IMR-90 (cell line): ENCODE results near the gene C3orf49. TPM values are rescaled to one million over a fixed set of nuclear protein-coding genes. Genes with fewer than 3 reads are reported as not detected.

Source experiments
- ATAC-seq: fragments of 200-7000 bp; cut with Tn5 transposase; 2 replicates; pipeline ENCODE4 v1.9.1; 2020; ENCODE audit warnings: low read depth, mild to moderate bottlenecking, moderate library complexity
- Bru-seq: library from RNA; stranded (reverse); fragments of 400-500 nt; gene quantifications from one replicate; lab custom pipeline; 2021; lab: Mats Ljungman, UMichigan
- BruChase-seq, 2 experiments: library from RNA; stranded (reverse); fragments of 400-500 nt; gene quantifications; one replicate each; lab custom pipeline; 2021; lab: Mats Ljungman, UMichigan
- BruUV-seq: library from RNA; stranded (reverse); fragments of 400-500 nt; replicated peaks from 2 replicates; lab custom pipeline; 2021; lab: Mats Ljungman, UMichigan
- CTCF ChIA-PET: fragments of 300-600 bp; formaldehyde crosslinking; extraction: SDS; loops from one replicate; lab custom pipeline; 2021; ENCODE audit warnings: antibody characterized with exemption; lab: Yijun Ruan, JAX
- POLR2A ChIA-PET: fragments of 300-600 bp; sonication (Branson Sonifier 250); formaldehyde crosslinking; loops from one replicate; lab custom pipeline; 2022; ENCODE audit warnings: antibody characterized with exemption; ENCODE audit not compliant: unreplicated experiment; lab: Charles Lee
- DNase-seq: peaks from one replicate; pipeline ENCODE4 v3.0.0; 2013
- H2AFZ ChIP-seq: replicated peaks from 2 replicates; pipeline ENCODE3; 2013; ENCODE audit warnings: low read length, mild to moderate bottlenecking; ENCODE audit not compliant: poor library complexity
- H2AK5ac ChIP-seq: 2 replicates; pipeline ENCODE4 v1.6.1; 2013; ENCODE audit warnings: low read depth, low read length, inconsistent platforms
- H2AK9ac ChIP-seq: replicated peaks from 2 replicates; pipeline ENCODE3; 2013; ENCODE audit warnings: mild to moderate bottlenecking, low read depth, low read length, moderate library complexity; ENCODE audit not compliant: poor library complexity
- H2BK120ac ChIP-seq: 2 replicates; pipeline ENCODE4 v1.6.1; 2013; ENCODE audit warnings: low read depth, low read length, inconsistent platforms
- H2BK15ac ChIP-seq: 3 replicates; pipeline ENCODE4 v1.6.1; 2013; ENCODE audit warnings: low read depth, low read length, inconsistent platforms
- H2BK20ac ChIP-seq: 2 replicates; pipeline ENCODE4 v1.6.1; 2013; ENCODE audit warnings: low read depth, mild to moderate bottlenecking, inconsistent platforms, low read length, moderate library complexity
- H2BK5ac ChIP-seq: 2 replicates; pipeline ENCODE4 v1.6.1; 2013; ENCODE audit warnings: mild to moderate bottlenecking, low read depth, low read length, inconsistent platforms; ENCODE audit not compliant: poor library complexity, severe bottlenecking
- H3K14ac ChIP-seq: replicated peaks from 2 replicates; pipeline ENCODE4 v1.6.1; 2013; ENCODE audit warnings: low read depth, low read length, inconsistent platforms
- H3K18ac ChIP-seq: 2 replicates; pipeline ENCODE4 v1.6.1; 2013; ENCODE audit warnings: low read depth, low read length, control low read depth
- H3K23ac ChIP-seq: 2 replicates; pipeline ENCODE4 v1.6.1; 2013; ENCODE audit warnings: low read depth, low read length, inconsistent platforms
- H3K27ac ChIP-seq: 2 replicates; pipeline ENCODE4 v1.5.1; 2013; ENCODE audit warnings: mild to moderate bottlenecking, control low read depth, low read length; ENCODE audit not compliant: insufficient read depth
- H3K27me3 ChIP-seq: 2 replicates; pipeline ENCODE4 v1.6.1; 2013; ENCODE audit warnings: low read length; ENCODE audit not compliant: control insufficient read depth, insufficient read depth
- H3K36me3 ChIP-seq: 2 replicates; pipeline ENCODE4 v1.6.1; 2013; ENCODE audit warnings: low read length, mixed read lengths; ENCODE audit not compliant: control insufficient read depth, insufficient read depth
- H3K4ac ChIP-seq: 2 replicates; pipeline ENCODE4 v1.6.1; 2013; ENCODE audit warnings: low read depth, low read length, inconsistent platforms
- H3K4me1 ChIP-seq: 2 replicates; pipeline ENCODE4 v1.6.1; 2013; ENCODE audit warnings: low read length, mixed read lengths; ENCODE audit not compliant: control insufficient read depth, insufficient read depth
- H3K4me2 ChIP-seq: 2 replicates; pipeline ENCODE4 v1.6.1; 2013; ENCODE audit warnings: low read depth, mild to moderate bottlenecking, control low read depth, low read length, moderate library complexity
- H3K4me3 ChIP-seq: 2 replicates; pipeline ENCODE4 v1.5.1; 2013; ENCODE audit warnings: low read depth, mild to moderate bottlenecking, control low read depth, low read length, moderate library complexity; ENCODE audit not compliant: insufficient read depth
- H3K56ac ChIP-seq: 2 replicates; pipeline ENCODE4 v1.6.1; 2013; ENCODE audit warnings: low read length, inconsistent platforms; ENCODE audit not compliant: insufficient read depth; ENCODE audit errors: extremely low read depth
- H3K79me1 ChIP-seq, 2 experiments: 2 replicates each; pipeline ENCODE4 v1.6.1; 2013; ENCODE audit warnings: low read length in 2 of 2, inconsistent platforms in 1 of 2, low read depth in 1 of 2
- H3K9ac ChIP-seq: 2 replicates; pipeline ENCODE4 v1.6.1; 2013; ENCODE audit warnings: low read depth, low read length, control low read depth
- H3K9me1 ChIP-seq: 2 replicates; pipeline ENCODE4 v1.6.1; 2013; ENCODE audit warnings: low read length, inconsistent platforms; ENCODE audit not compliant: insufficient read depth
- H3K9me3 ChIP-seq: 2 replicates; pipeline ENCODE4 v1.6.1; 2013; ENCODE audit warnings: low read length; ENCODE audit not compliant: control insufficient read depth, insufficient read depth
- H4K20me1 ChIP-seq: 2 replicates; pipeline ENCODE4 v1.6.1; 2013; ENCODE audit warnings: low read length, inconsistent platforms; ENCODE audit not compliant: insufficient read depth
- H4K5ac ChIP-seq: 2 replicates; pipeline ENCODE4 v1.6.1; 2013; ENCODE audit warnings: mild to moderate bottlenecking, low read depth, low read length, control low read depth
- H4K8ac ChIP-seq, 2 experiments: 2 replicates each; pipeline ENCODE4 v1.6.1; 2013; ENCODE audit warnings: low read depth in 2 of 2, low read length in 2 of 2, control low read depth in 1 of 2, inconsistent platforms in 1 of 2
- H4K91ac ChIP-seq: 2 replicates; pipeline ENCODE4 v1.6.1; 2013; ENCODE audit warnings: low read depth, low read length, inconsistent platforms; ENCODE audit not compliant: insufficient read depth
- CEBPB ChIP-seq: IDR thresholded peaks from 2 replicates; pipeline ENCODE4 v1.6.1; 2012; ENCODE audit warnings: low read depth, low read length, improper control_type of control experiment
- CHD1 ChIP-seq: IDR thresholded peaks from 2 replicates; pipeline ENCODE4 v1.6.1; 2012; ENCODE audit warnings: low read depth, low read length, improper control_type of control experiment
- MAFK ChIP-seq: IDR thresholded peaks from 2 replicates; pipeline ENCODE4 v1.6.1; 2012; ENCODE audit warnings: low read depth, low read length, improper control_type of control experiment
- MXI1 ChIP-seq: IDR thresholded peaks from 2 replicates; pipeline ENCODE4 v1.6.1; 2012; ENCODE audit warnings: low read depth, mild to moderate bottlenecking, low read length, moderate library complexity, borderline replicate concordance
- WGBS, 2 experiments: methylation state at CpG; one replicate each; pipeline versions ENCODE4 v1.1.5 to v1.1.7; 2013; ENCODE audit warnings: missing lambda C conversion rate in 2 of 2; ENCODE audit not compliant: insufficient read length in 1 of 2; ENCODE audit errors: extremely low coverage in 2 of 2; 5-methylcytosine and 5-hydroxymethylcytosine counted together
- dilution Hi-C: fragments of 300-500 bp; cut with HindIII; formaldehyde crosslinking; loops from one replicate; pipeline ENCODE4 v1.14.3; 2018; ENCODE audit warnings: low sequenced_read_pairs; ENCODE audit not compliant: unreplicated experiment
- in situ Hi-C: fragments of 300-500 bp; cut with MboI; formaldehyde crosslinking; loops from 3 replicates; pipeline ENCODE4 v1.14.3; 2019; ENCODE audit warnings: low sequenced_read_pairs, inconsistent platforms, mixed read lengths
- intact Hi-C: fragments of 100-400 bp; cut with micrococcal nuclease; formaldehyde crosslinking; loops from 2 replicates; pipeline ENCODE4 v1.10.0; 2022
- long read RNA-seq: library from polyadenylated mRNA; unstranded; transcript quantifications from one replicate; pipeline ENCODE4 v2.0.0, GENCODE V29; 2021; ENCODE audit not compliant: unreplicated experiment
- polyA plus RNA-seq, 3 experiments: library from polyadenylated mRNA; depleted of rRNA; stranded (reverse); fragments of >200 nt; gene quantifications; 2 replicates each; pipeline ENCODE4 v1.2.3, GENCODE V29; 2012; ENCODE audit warnings: low replicate concordance in 1 of 3
- total RNA-seq: library from RNA; depleted of rRNA; stranded (reverse); fragments of >200 nt; gene quantifications from 2 replicates; pipeline ENCODE4 v1.2.3, GENCODE V29; 2012; rRNA removed
- TF ChIP-seq, protein P1 (sequence below): fragments of 150-350 bp; IDR thresholded peaks from 2 replicates; pipeline ENCODE4 v1.6.1; 2016; ENCODE audit warnings: low read depth, mild to moderate bottlenecking, low read length, moderate library complexity, borderline replicate concordance
- TF ChIP-seq, protein P2 (sequence below): conservative IDR thresholded peaks from 2 replicates; pipeline ENCODE4 v1.5.1; 2012; ENCODE audit warnings: mild to moderate bottlenecking, low read depth, low read length, improper control_type of control experiment

Gene C3orf49, protein sequence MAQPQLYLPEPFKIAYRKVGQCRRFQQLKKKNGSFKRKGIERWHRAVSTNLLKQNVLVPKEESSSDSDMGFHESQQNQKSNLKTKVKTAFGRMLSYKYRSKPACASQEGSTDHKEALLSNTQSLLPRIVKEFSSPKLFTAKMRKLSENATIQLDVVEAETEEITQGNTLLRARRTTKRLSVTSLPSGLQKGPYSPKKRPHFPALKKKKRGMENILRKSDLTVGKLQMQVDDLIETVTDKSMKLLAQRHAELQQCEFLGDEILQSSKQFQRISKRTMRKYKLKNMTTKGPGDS
- not detected in 2 replicates for total RNA-seq
- polyA plus RNA-seq (2012; rRNA removed) = not detected in 2 replicates
- not detected in 2 replicates for polyA plus RNA-seq (2012; cell fraction: cytosol; rRNA removed)
- polyA plus RNA-seq (2012; cell fraction: nucleus; rRNA removed; ENCODE audit: low replicate concordance) = not detected in 2 replicates
- Bru-seq, nascent RNA = percentile 4 among the genes with signal in this experiment
- BruChase-seq, experiment 1, labeled RNA remaining after a 6-hour chase = not detected
- BruChase-seq, experiment 2, labeled RNA remaining after a 2-hour chase = not detected
- long read RNA-seq = 0 reads

DNA sequence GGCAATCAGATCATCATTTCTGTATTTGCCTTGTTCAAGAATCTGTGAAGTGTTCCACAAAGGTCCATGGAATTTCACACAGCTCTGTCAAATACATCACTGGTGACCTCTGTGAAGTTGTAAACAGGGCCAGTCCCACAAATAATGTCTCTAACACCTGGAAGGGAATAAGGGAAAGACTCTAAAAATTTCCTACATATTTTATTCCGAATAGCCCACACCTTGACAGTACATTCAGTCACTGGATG lies at the start of gene C3orf49:
Gene C3orf49, plus strand, starts transcription at position 149 of the 248 bp plus-strand sequence. CDS start 173 bp downstream, outside the sequence.
- dilution Hi-C loops (no loop called here), intact Hi-C loops (no loop called here), in situ Hi-C loops (loop anchor here (5.0 to 25.0 kb wide), 2 partner anchors 467 to 1207 kb away; no protein-coding TSS in a partner anchor)
- H3K9me1 ChIP-seq = peaks cover 3% of the 10 kb centered on the region; the same call in 1 of the 2 replicates
- no peak within 1 kb of the TSS for H3K27ac ChIP-seq
- no peaks in the 10 kb centered on the region for H3K4me1 ChIP-seq
- no peak within 1 kb of the TSS for H3K4ac ChIP-seq
- H3K9me3 ChIP-seq = no peaks in the 10 kb centered on the region
- H4K91ac ChIP-seq = no peak within 1 kb of the TSS
- H2BK20ac ChIP-seq = no peak within 1 kb of the TSS
- H2AFZ ChIP-seq = no peak within 1 kb of the TSS
- no peak within 1 kb of the TSS for H4K5ac ChIP-seq
- ChIA-PET CTCF (interaction anchor here (0.9 to 5.7 kb wide), 4 partner anchors 27 to 468 kb away, joined by 3 to 52 read pairs (median 4); no protein-coding TSS in a partner anchor), POLR2A (no interaction called here)
- no peak within 1 kb of the TSS for H2BK120ac ChIP-seq
- H2AK9ac ChIP-seq = no peak within 1 kb of the TSS
- H3K9ac ChIP-seq = no peak within 1 kb of the TSS
- no peak within 1 kb of the TSS for H4K8ac ChIP-seq
- no peak within 1 kb of the TSS for H3K56ac ChIP-seq
- H3K14ac ChIP-seq = no peak within 1 kb of the TSS
- H2BK5ac ChIP-seq = no peak within 1 kb of the TSS
- H3K79me1 ChIP-seq = no peaks in the 10 kb centered on the region
- no peaks in the 10 kb centered on the region for H3K36me3 ChIP-seq
- no peak within 1 kb of the TSS for H3K18ac ChIP-seq
- ATAC-seq (no peak), DNase-seq (no peak)
- H4K20me1 ChIP-seq = no peaks in the 10 kb centered on the region
- no peak within 1 kb of the TSS for H3K4me3 ChIP-seq
- no peak within 1 kb of the TSS for H3K23ac ChIP-seq
- WGBS, 2 experiments = no CpG with 5 or more reads among the region's 1 CpG
- H2BK15ac ChIP-seq = no peak within 1 kb of the TSS
- BruUV-seq = no TSS peak
- H2AK5ac ChIP-seq = no peak within 1 kb of the TSS
- no peak within 1 kb of the TSS for H3K4me2 ChIP-seq
- H3K27me3 ChIP-seq = no peaks in the 10 kb centered on the region
- TF ChIP-seq MXI1 (no peak), MAFK (no peak), CEBPB (no peak), CHD1 (no peak)
- TF ChIP-seq, protein P1, sequence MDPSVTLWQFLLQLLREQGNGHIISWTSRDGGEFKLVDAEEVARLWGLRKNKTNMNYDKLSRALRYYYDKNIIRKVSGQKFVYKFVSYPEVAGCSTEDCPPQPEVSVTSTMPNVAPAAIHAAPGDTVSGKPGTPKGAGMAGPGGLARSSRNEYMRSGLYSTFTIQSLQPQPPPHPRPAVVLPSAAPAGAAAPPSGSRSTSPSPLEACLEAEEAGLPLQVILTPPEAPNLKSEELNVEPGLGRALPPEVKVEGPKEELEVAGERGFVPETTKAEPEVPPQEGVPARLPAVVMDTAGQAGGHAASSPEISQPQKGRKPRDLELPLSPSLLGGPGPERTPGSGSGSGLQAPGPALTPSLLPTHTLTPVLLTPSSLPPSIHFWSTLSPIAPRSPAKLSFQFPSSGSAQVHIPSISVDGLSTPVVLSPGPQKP = no peak
- TF ChIP-seq, protein P2, sequence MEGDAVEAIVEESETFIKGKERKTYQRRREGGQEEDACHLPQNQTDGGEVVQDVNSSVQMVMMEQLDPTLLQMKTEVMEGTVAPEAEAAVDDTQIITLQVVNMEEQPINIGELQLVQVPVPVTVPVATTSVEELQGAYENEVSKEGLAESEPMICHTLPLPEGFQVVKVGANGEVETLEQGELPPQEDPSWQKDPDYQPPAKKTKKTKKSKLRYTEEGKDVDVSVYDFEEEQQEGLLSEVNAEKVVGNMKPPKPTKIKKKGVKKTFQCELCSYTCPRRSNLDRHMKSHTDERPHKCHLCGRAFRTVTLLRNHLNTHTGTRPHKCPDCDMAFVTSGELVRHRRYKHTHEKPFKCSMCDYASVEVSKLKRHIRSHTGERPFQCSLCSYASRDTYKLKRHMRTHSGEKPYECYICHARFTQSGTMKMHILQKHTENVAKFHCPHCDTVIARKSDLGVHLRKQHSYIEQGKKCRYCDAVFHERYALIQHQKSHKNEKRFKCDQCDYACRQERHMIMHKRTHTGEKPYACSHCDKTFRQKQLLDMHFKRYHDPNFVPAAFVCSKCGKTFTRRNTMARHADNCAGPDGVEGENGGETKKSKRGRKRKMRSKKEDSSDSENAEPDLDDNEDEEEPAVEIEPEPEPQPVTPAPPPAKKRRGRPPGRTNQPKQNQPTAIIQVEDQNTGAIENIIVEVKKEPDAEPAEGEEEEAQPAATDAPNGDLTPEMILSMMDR = no peak
